Gastrocnemius medialis (tissue), 4 donors: ENCODE data around the gene RNF167.

ENCODE experiments used
- CTCF ChIP-seq, 5 experiments: fragments of 450-650 bp in 3 of 5; fragments of 200-600 bp in 2 of 5; sonication (generic) in 2 of 5; IDR thresholded peaks in 4 of 5; conservative IDR thresholded peaks in 1 of 5; 1 replicate in 4 of 5; 2 replicates in 1 of 5; pipeline ENCODE4 v1.5.1; 2016 to 2019; ENCODE audit warnings: antibody characterized with exemption in 5 of 5, mild to moderate bottlenecking in 3 of 5, moderate library complexity in 3 of 5
- POLR2A ChIP-seq, 2 donors: fragments of 450-650 bp; IDR thresholded peaks; one replicate each; pipeline ENCODE4 v1.6.1; 2017; ENCODE audit warnings: antibody characterized with exemption in 2 of 2, mild to moderate bottlenecking in 2 of 2, moderate library complexity in 2 of 2

DNA sequence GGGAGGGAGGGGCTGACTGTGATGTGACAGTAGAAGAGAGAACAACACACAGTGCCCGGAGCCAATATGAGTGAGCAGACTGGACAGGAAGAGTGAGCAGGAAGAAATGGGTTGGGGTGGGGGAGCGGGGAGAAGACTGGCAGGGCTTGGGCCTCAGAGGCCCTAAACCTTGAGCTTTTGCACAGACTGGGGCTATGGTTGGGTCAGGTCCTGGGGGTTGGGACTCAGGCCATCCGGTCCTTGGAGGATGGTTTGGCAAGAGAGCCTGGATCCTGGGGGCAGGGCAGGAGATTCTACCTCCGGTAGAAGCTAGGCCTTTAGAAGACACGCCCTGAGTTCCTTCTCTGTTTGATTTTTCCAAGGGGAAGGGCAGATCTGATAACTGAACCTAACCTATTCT lies 46.3 kb downstream of the RNF167 start:
- TF ChIP-seq CTCF (IDR thresholded peaks at IDR 0.05 in 4 of 5, conservative IDR thresholded peaks at IDR 0.05 in 1 of 5): no peak
- TF ChIP-seq POLR2A (IDR thresholded peaks at IDR 0.05): no peak
